Activated naive CD4-positive, alpha-beta T cell treated with anti-CD3 and anti-CD28 coated beads for 36 hours (primary cell): Measurements from ENCODE around the gene APOA4. TPM values are rescaled to one million over a fixed set of nuclear protein-coding genes. Genes with fewer than 3 reads are reported as not detected.
A peak's percentile ranks its signal among the peaks of the same experiment; 100 is the strongest.

Experiments
- CTCF ChIA-PET: fragments of 350-600 bp; sonication (Branson Sonifier 250); formaldehyde crosslinking; loops from one replicate; lab custom pipeline; 2021; ENCODE audit warnings: antibody characterized with exemption; lab: Charles Lee
- DNase-seq: peaks from one replicate; pipeline ENCODE4 v3.0.0-alpha.2; 2020
- H3K27ac Mint-ChIP-seq: one replicate; pipeline ENCODE4 v1.8.0; 2021; ENCODE audit warnings: mild to moderate bottlenecking, mixed read lengths
- H3K27me3 Mint-ChIP-seq: one replicate; pipeline ENCODE4 v1.8.0; 2021; ENCODE audit warnings: low read depth, mixed read lengths
- H3K36me3 Mint-ChIP-seq: one replicate; pipeline ENCODE4 v1.8.0; 2021; ENCODE audit warnings: low read depth, mixed read lengths
- H3K4me1 Mint-ChIP-seq: one replicate; pipeline ENCODE4 v1.8.0; 2021; ENCODE audit warnings: low read depth, mixed read lengths
- H3K4me3 Mint-ChIP-seq: one replicate; pipeline ENCODE4 v1.8.0; 2021; ENCODE audit warnings: mild to moderate bottlenecking, moderate library complexity, mixed read lengths
- H3K9me3 Mint-ChIP-seq: one replicate; pipeline ENCODE4 v1.8.0; 2021; ENCODE audit warnings: mixed read lengths
- intact Hi-C: fragments of 100-400 bp; cut with micrococcal nuclease; formaldehyde crosslinking; loops from one replicate; pipeline ENCODE4 v1.15.1; 2023
- total RNA-seq, 2 experiments: library from RNA; stranded (reverse); gene quantifications; one replicate each; pipeline ENCODE4 v1.2.3, GENCODE V29; 2021

APOA4 gene
- total RNA-seq, 2 experiments from 2014 or later: not detected

DNA sequence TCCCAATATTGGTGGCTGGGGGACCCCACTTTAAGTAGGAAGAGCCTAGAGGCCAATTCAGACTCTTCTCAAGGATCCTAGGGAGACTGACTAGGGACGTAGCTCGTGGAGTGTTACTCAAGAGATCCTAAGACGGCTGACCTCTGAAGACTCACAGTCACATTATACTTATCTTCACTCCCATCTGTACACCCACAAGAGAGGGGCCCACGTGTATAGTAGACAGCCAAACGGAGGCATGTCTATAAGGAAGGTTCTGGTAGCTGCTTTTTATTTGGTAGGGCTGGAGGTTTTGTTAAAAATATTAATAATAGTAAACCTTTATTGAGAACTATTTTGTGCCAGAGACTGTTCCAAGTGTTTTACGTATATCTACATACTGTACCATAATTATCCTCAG, 37.2 kb upstream of the APOA4 start:
- no peak for DNase-seq
- CTCF ChIA-PET: interaction anchor here (0.6 kb wide), 1 partner anchor 118 kb away, joined by 3 read pairs; no protein-coding TSS in a partner anchor
- Mint-ChIP-seq H3K27me3 (no peaks in the 10 kb centered on the region), H3K27ac (no peak overlapping the region), H3K36me3 (peaks cover 31% of the 10 kb centered on the region), H3K4me3 (no peak overlapping the region), H3K9me3 (no peaks in the 10 kb centered on the region), H3K4me1 (peaks cover 21% of the 10 kb centered on the region)
- intact Hi-C loops: no loop called here

DNA sequence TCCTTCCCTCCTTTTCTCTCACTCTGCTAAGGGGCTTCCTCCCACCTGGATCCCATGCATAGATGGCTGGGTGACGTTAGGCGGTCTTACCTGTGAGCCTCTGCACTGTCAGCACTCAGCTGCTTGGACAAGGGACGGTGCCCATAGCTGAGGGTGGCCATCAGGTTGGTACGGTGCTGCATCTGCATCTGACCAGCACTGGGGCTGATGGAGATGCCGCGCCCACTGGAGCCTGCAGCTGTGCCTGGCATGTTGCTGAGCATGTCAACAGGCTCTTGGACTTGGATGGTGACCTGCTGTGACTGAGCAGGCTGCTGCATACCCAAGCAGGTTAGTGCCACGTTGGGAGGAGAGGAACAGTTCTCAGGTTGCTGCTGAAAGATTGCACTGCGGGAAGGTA, 36.1 kb upstream of the APOA4 start:
- H3K4me1 Mint-ChIP-seq: peaks cover 30% of the 10 kb centered on the region
- peaks cover 40% of the 10 kb centered on the region for H3K36me3 Mint-ChIP-seq
- H3K27me3 Mint-ChIP-seq: no peaks in the 10 kb centered on the region
- intact Hi-C loops: no loop called here
- no peak overlapping the region for H3K4me3 Mint-ChIP-seq
- CTCF ChIA-PET: interaction anchor here (0.7 to 1.1 kb wide), 2 partner anchors 23 to 322 kb away, joined by 4 read pairs; no protein-coding TSS in a partner anchor
- no peak for DNase-seq
- H3K27ac Mint-ChIP-seq: no peak overlapping the region
- no peaks in the 10 kb centered on the region for H3K9me3 Mint-ChIP-seq

DNA sequence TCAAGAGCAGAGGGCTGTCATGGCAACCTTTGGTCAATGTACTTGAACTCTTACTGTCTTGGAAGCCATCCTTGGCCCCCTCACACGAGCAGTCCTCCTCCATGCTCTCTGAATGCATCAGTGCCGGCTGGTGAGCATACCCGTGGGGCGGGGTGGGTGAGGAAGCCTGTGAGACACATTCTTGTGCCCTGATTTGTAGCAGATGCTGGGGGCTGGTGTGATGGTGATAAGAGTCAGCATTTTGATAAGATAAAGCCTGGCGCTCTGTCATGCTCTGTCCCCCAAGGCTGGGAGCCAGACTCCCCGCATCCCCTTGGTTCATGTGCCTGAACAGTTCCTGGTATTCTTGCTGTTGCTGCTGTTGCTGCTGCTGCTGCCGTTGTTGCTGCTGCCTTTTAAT, 34.8 kb upstream of the APOA4 start:
- DNase-seq: no peak
- intact Hi-C loops: no loop called here
- Mint-ChIP-seq H3K4me3 (no peak overlapping the region), H3K27me3 (no peaks in the 10 kb centered on the region), H3K9me3 (no peaks in the 10 kb centered on the region), H3K36me3 (peaks cover 38% of the 10 kb centered on the region), H3K4me1 (peaks cover 42% of the 10 kb centered on the region), H3K27ac (no peak overlapping the region)
- CTCF ChIA-PET: no interaction called here

DNA sequence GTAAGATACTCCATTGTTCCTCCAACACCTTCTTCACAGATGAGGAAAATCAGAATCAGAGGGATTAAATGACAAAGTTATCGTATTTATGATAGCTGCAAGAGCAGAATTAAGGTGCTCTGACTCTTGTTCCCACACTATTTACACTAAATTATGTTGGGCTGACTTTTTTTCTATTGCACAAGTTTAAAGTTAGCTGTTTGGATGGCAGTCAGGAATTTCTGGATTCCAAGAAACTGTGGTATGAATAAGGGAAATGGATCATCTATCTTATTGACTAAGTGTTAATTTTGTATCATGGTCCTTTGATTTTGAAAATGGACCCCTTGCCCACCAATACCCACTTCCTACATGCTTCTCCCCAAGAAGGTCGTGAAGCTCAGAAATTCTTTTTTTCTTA, 34.2 kb upstream of the APOA4 start:
- peaks cover 38% of the 10 kb centered on the region for H3K36me3 Mint-ChIP-seq

GRCh38 chr11:116856423-116856822, 33.3 kb upstream of the APOA4 start:
- peaks cover 54% of the 10 kb centered on the region for H3K4me1 Mint-ChIP-seq
- CTCF ChIA-PET: interaction anchor here (1.3 kb wide), 1 partner anchor 65 kb away, joined by 5 read pairs; the partner anchor contains the start of gene APOA5
- intact Hi-C loops: no loop called here
- H3K27ac Mint-ChIP-seq: no peak overlapping the region
- H3K9me3 Mint-ChIP-seq: no peaks in the 10 kb centered on the region
- peaks cover 32% of the 10 kb centered on the region for H3K36me3 Mint-ChIP-seq
- H3K4me3 Mint-ChIP-seq: no peak overlapping the region
- DNase-seq: no peak
- no peaks in the 10 kb centered on the region for H3K27me3 Mint-ChIP-seq

More for the DNA sequence above, 34.2 kb upstream of the APOA4 start:
- CTCF ChIA-PET: no interaction called here
- intact Hi-C loops: no loop called here
- no peaks in the 10 kb centered on the region for H3K27me3 Mint-ChIP-seq
- H3K9me3 Mint-ChIP-seq: no peaks in the 10 kb centered on the region
- no peak overlapping the region for H3K27ac Mint-ChIP-seq
- DNase-seq: no peak
- H3K4me3 Mint-ChIP-seq: no peak overlapping the region
- peaks cover 48% of the 10 kb centered on the region for H3K4me1 Mint-ChIP-seq

DNA sequence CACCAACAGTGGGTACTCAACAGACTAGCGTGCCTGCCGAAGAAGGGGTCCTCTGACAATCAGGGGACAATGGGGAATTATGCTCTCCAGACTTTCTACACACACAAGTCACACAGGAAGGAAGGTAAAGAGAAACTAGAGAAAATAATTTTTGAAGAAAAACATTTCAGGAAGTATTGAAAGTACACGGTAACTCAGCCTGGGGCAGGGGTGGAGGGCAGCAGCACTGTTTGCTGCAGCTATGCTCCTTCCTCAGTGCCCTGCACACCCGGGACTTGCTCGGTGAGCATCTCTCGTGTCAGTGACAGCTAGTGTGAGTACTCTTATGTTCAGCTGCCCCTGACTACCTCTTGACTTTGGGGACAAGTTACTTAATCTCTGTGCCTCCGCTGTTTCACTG, 32.3 kb upstream of the APOA4 start:
- DNase-seq: no peak
- peaks cover 28% of the 10 kb centered on the region for H3K36me3 Mint-ChIP-seq
- intact Hi-C loops: no loop called here
- no peaks in the 10 kb centered on the region for H3K27me3 Mint-ChIP-seq
- CTCF ChIA-PET: interaction anchor here (1.3 kb wide), 1 partner anchor 64 kb away, joined by 5 read pairs; the partner anchor contains the start of gene APOA5
- H3K9me3 Mint-ChIP-seq: no peaks in the 10 kb centered on the region
- H3K4me1 Mint-ChIP-seq: peaks cover 59% of the 10 kb centered on the region
- no peak overlapping the region for H3K4me3 Mint-ChIP-seq
- H3K27ac Mint-ChIP-seq: no peak overlapping the region

DNA sequence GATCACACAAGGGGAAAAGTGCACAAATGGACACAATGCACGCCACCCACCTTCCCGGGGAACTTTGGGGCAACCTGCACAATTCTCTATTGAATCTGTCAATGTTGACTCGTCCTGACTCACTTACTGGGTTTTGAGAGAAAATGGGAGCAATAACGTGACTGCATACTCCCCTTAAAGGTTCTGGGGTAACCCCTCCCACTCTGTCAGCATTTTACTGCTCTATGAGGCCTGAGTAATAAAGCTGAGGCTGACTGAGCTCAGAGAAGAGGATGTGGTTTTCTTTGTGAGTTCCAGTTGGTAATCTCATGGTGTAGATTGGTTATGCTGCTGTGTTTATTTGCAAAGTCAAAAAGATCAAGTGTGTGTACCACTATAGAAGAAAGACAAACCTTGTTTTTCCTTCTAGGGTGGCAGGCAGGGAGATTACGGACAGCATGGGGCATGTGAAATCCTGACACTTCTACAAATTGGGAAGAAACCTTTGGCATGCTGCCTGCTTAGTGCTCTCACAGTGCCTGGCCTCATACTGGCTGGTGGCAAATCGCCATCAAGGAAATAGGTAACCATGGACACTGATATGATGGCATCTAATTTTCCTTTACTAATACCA, 30.5 kb upstream of the APOA4 start:
- intact Hi-C loops: loop anchor here (1.0 to 5.0 kb wide), 15 partner anchors 29 to 1134 kb away; partner anchors contain the start of genes IL10RA, SIDT2 and SIK3
- Mint-ChIP-seq H3K27me3 (no peaks in the 10 kb centered on the region), H3K9me3 (no peaks in the 10 kb centered on the region), H3K27ac (peak overlapping the region; percentile 88), H3K36me3 (peaks cover 24% of the 10 kb centered on the region), H3K4me3 (peak overlapping the region; percentile 7), H3K4me1 (peaks cover 59% of the 10 kb centered on the region)
- CTCF ChIA-PET: interaction anchor here (0.6 to 4.8 kb wide), 11 partner anchors 9 to 378 kb away, joined by 3 to 38 read pairs (median 3); partner anchors contain the start of genes APOA1 and SIDT2
- peak; percentile 80 for DNase-seq

DNA sequence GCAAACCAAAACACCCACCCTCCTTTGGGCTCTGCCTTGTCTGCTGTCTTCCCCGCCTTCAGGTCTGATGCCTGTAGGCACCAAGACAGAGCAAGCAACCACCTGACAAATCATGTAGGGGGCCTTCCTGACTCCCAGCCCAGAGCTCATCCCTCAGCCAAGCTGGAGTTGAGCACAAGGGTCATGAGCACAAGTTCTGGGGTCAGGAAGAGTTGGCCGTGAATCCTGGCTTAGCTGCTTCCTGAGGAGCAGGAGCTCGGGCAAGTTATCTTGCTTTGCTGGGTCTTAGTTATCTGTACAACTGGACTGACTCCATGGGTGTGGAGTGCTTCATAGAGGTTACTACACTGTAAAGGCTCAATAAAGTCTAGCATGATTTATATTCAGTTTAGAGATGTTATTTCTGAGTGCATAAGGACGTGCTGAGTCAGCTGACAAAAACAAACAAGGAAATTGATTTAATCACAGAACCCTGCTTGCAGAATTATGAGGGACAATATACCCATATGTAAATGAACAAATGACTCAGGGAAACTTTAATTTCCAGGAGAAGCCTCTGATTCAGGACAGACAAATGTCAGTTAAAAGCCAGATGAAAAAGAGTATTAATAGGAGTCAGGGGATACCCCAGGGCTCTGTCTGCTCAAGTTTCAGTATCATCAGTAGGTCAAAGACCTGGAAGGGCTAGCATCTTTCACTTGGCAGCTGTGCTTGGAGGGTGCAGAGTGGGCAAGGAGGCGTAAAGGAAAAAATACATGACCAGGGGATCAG, 29.3 kb upstream of the APOA4 start:
- Mint-ChIP-seq H3K36me3 (peaks cover 18% of the 10 kb centered on the region), H3K4me3 (peak overlapping the region; percentile 47)

DNA sequence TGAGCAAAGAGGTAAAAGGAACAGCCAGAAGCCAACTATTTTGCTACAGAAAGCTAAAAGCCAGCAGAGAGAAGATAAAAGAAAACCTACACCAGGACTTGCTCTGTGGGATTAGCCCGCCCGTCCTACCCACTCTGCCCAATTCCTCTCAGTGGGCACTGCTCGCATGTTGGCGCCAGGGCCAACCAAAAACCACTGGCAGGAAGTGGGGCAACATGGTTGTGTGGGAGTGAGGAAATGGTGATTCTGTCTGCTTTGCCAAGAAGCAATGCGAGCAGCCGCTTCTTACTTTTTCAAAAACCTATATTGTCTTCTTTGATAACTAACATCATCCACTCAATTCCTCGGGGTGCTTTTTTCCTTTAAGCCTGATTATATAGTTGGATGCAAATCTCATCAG, 28.5 kb upstream of the APOA4 start:
- intact Hi-C loops: loop anchor here (1.0 to 5.0 kb wide), 7 partner anchors 15 to 1136 kb away; partner anchors contain the start of genes CEP164, IL10RA and ZPR1
- CTCF ChIA-PET: interaction anchor here (0.7 to 4.8 kb wide), 7 partner anchors 11 to 255 kb away, joined by 3 to 38 read pairs (median 4); partner anchors contain the start of genes APOA1, APOA5 and ZPR1
- H3K27me3 Mint-ChIP-seq: no peaks in the 10 kb centered on the region
- no peaks in the 10 kb centered on the region for H3K9me3 Mint-ChIP-seq
- peak overlapping the region; percentile 48 for H3K27ac Mint-ChIP-seq
- DNase-seq: peak; percentile 72
- peaks cover 54% of the 10 kb centered on the region for H3K4me1 Mint-ChIP-seq
- H3K36me3 Mint-ChIP-seq: peaks cover 23% of the 10 kb centered on the region
- H3K4me3 Mint-ChIP-seq: no peak overlapping the region

More for the DNA sequence above, 29.3 kb upstream of the APOA4 start:
- Mint-ChIP-seq H3K27me3 (no peaks in the 10 kb centered on the region), H3K27ac (peak overlapping the region; percentile 88), H3K9me3 (no peaks in the 10 kb centered on the region), H3K4me1 (peaks cover 59% of the 10 kb centered on the region)
- intact Hi-C loops: loop anchor here (1.0 to 5.0 kb wide), 17 partner anchors 30 to 1135 kb away; partner anchors contain the start of genes CEP164, IL10RA, SIDT2 and SIK3
- CTCF ChIA-PET: interaction anchor here (0.7 to 4.8 kb wide), 8 partner anchors 8 to 374 kb away, joined by 3 to 38 read pairs (median 4); partner anchors contain the start of genes APOA1 and APOA5
- peak; percentile 31 for DNase-seq

GRCh38 chr11:116849486-116849885, 26.4 kb upstream of the APOA4 start:
- H3K27me3 Mint-ChIP-seq: no peaks in the 10 kb centered on the region
- peaks cover 35% of the 10 kb centered on the region for H3K4me1 Mint-ChIP-seq
- intact Hi-C loops: no loop called here
- no peaks in the 10 kb centered on the region for H3K9me3 Mint-ChIP-seq
- peaks cover 17% of the 10 kb centered on the region for H3K36me3 Mint-ChIP-seq
- H3K4me3 Mint-ChIP-seq: no peak overlapping the region
- H3K27ac Mint-ChIP-seq: no peak overlapping the region
- DNase-seq: no peak
- CTCF ChIA-PET: interaction anchor here (0.8 kb wide), 1 partner anchor 28 kb away, joined by 3 read pairs; no protein-coding TSS in a partner anchor

- CTCF ChIA-PET: interaction anchor here (0.8 to 1.7 kb wide), 3 partner anchors 12 to 58 kb away, joined by 3 to 7 read pairs (median 4); partner anchors contain the start of genes APOA1 and APOA5
- intact Hi-C loops: no loop called here
- H3K27ac Mint-ChIP-seq: no peak overlapping the region
- H3K4me3 Mint-ChIP-seq: no peak overlapping the region
- H3K27me3 Mint-ChIP-seq: no peaks in the 10 kb centered on the region
- no peak for DNase-seq
- H3K36me3 Mint-ChIP-seq: peaks cover 13% of the 10 kb centered on the region
- peaks cover 31% of the 10 kb centered on the region for H3K4me1 Mint-ChIP-seq
- no peaks in the 10 kb centered on the region for H3K9me3 Mint-ChIP-seq
Measured at GRCh38 chr11:116849060-116849459, 26.0 kb upstream of the APOA4 start.

- Mint-ChIP-seq H3K4me1 (peaks cover 16% of the 10 kb centered on the region), H3K36me3 (peaks cover 18% of the 10 kb centered on the region), H3K27ac (no peak overlapping the region), H3K9me3 (no peaks in the 10 kb centered on the region), H3K4me3 (no peak overlapping the region), H3K27me3 (no peaks in the 10 kb centered on the region)
- intact Hi-C loops: no loop called here
- CTCF ChIA-PET: interaction anchor here (1.2 to 1.7 kb wide), 2 partner anchors 11 to 56 kb away, joined by 4 to 7 read pairs; partner anchors contain the start of genes APOA1 and APOA5
- DNase-seq: no peak
Measured at GRCh38 chr11:116847612-116848011, 24.5 kb upstream of the APOA4 start.
